ENCODE measurements around the gene GALNT8.

GRCh38 chr12:4767186-4767585, 47.0 kb downstream of the GALNT8 start:
- TF ChIP-seq CTCF (IDR thresholded peaks at IDR 0.05 in 4 of 5, conservative IDR thresholded peaks at IDR 0.05 in 1 of 5): no peak
- no peak for TF ChIP-seq POLR2A (IDR thresholded peaks at IDR 0.05)
